ENCODE measurements around the gene NOL3. TPM values are rescaled to one million over a fixed set of nuclear protein-coding genes. Genes with fewer than 3 reads are reported as not detected.

Gene NOL3
- total RNA-seq, 1 donor from 2014 or later: 8.8 TPM

GRCh38 chr16:67213197-67214019, 43.1 kb downstream of the NOL3 start:
- Mint-ChIP-seq H3K9me3 (ENCODE audit: unreplicated experiment) (peaks cover 11% of the 10 kb centered on the region), H3K27me3 (ENCODE audit: unreplicated experiment) (peaks cover 16% of the 10 kb centered on the region), H3K36me3 (ENCODE audit: unreplicated experiment) (peaks cover 10% of the 10 kb centered on the region), H3K27ac (ENCODE audit: unreplicated experiment) (no peak overlapping the region), H3K4me1 (ENCODE audit: low read depth, unreplicated experiment) (no peaks in the 10 kb centered on the region), H3K4me3 (ENCODE audit: unreplicated experiment) (no peak overlapping the region)
- TF ChIP-seq CTCF (IDR thresholded peaks at IDR 0.05; ENCODE audit: partially characterized antibody, unreplicated experiment): no peak
- no peak for DNase-seq

GRCh38 chr16:67215706-67216105, 45.4 kb downstream of the NOL3 start:
- no peak overlapping the region for H3K4me3 Mint-ChIP-seq (ENCODE audit: unreplicated experiment)

GRCh38 chr16:67216612-67217490, 46.5 kb downstream of the NOL3 start:
- DNase-seq: no peak
- no peaks in the 10 kb centered on the region for H3K4me1 Mint-ChIP-seq (ENCODE audit: low read depth, unreplicated experiment)
- no peak overlapping the region for H3K4me3 Mint-ChIP-seq (ENCODE audit: unreplicated experiment)
- no peak for TF ChIP-seq CTCF (IDR thresholded peaks at IDR 0.05; ENCODE audit: partially characterized antibody, unreplicated experiment)
- peaks cover 10% of the 10 kb centered on the region for H3K36me3 Mint-ChIP-seq (ENCODE audit: unreplicated experiment)
- no peak overlapping the region for H3K27ac Mint-ChIP-seq (ENCODE audit: unreplicated experiment)
- peaks cover 13% of the 10 kb centered on the region for H3K9me3 Mint-ChIP-seq (ENCODE audit: unreplicated experiment)
- H3K27me3 Mint-ChIP-seq (ENCODE audit: unreplicated experiment): peaks cover 14% of the 10 kb centered on the region

More at GRCh38 chr16:67215706-67216105, 45.4 kb downstream of the NOL3 start:
- Mint-ChIP-seq H3K27ac (ENCODE audit: unreplicated experiment) (no peak overlapping the region), H3K9me3 (ENCODE audit: unreplicated experiment) (peaks cover 11% of the 10 kb centered on the region), H3K4me1 (ENCODE audit: low read depth, unreplicated experiment) (no peaks in the 10 kb centered on the region), H3K36me3 (ENCODE audit: unreplicated experiment) (peaks cover 10% of the 10 kb centered on the region), H3K27me3 (ENCODE audit: unreplicated experiment) (peaks cover 14% of the 10 kb centered on the region)
- no peak for DNase-seq
- no peak for TF ChIP-seq CTCF (IDR thresholded peaks at IDR 0.05; ENCODE audit: partially characterized antibody, unreplicated experiment)

- Mint-ChIP-seq H3K4me3 (ENCODE audit: unreplicated experiment) (no peak overlapping the region), H3K36me3 (ENCODE audit: unreplicated experiment) (no peaks in the 10 kb centered on the region), H3K27me3 (ENCODE audit: unreplicated experiment) (peaks cover 12% of the 10 kb centered on the region), H3K4me1 (ENCODE audit: low read depth, unreplicated experiment) (peaks cover 14% of the 10 kb centered on the region), H3K9me3 (ENCODE audit: unreplicated experiment) (peaks cover 5% of the 10 kb centered on the region), H3K27ac (ENCODE audit: unreplicated experiment) (no peak overlapping the region)
- TF ChIP-seq CTCF (IDR thresholded peaks at IDR 0.05; ENCODE audit: partially characterized antibody, unreplicated experiment): no peak
- DNase-seq: no peak
Measured at GRCh38 chr16:67223992-67224391, 53.7 kb downstream of the NOL3 start.

Small RNA genes within 50 kb of the gene (microRNA-seq; reads per million reads assigned to microRNA genes)
- gene MIR328 (ENCODE audit: unreplicated experiment): 574 reads per million, percentile 86 among the genes with 10 or more reads in this experiment

Other genes with a start within 250 kb of the NOL3 start
- gene RRAD, start 245.0 kb upstream of the NOL3 start, total RNA-seq (ENCODE audit: unreplicated experiment): 1.1 TPM
- 89.4 TPM for gene CIAO2B, start 236.1 kb upstream of the NOL3 start, total RNA-seq (ENCODE audit: unreplicated experiment)
- 38.6 TPM for gene CES2, start 235.0 kb upstream of the NOL3 start, total RNA-seq (ENCODE audit: unreplicated experiment)
- gene CES3, start 209.3 kb upstream of the NOL3 start, total RNA-seq (ENCODE audit: unreplicated experiment): 4.1 TPM
- 3.6 TPM for gene CES4A, start 181.9 kb upstream of the NOL3 start, total RNA-seq (ENCODE audit: unreplicated experiment)
- gene CBFB, start 141.4 kb upstream of the NOL3 start, total RNA-seq (ENCODE audit: unreplicated experiment): 168 TPM
- gene PHAF1, start 60.6 kb upstream of the NOL3 start, total RNA-seq (ENCODE audit: unreplicated experiment): 27.1 TPM
- gene B3GNT9, start 19.5 kb upstream of the NOL3 start, total RNA-seq (ENCODE audit: unreplicated experiment): 1.0 TPM
- gene TRADD, start 10.6 kb upstream of the NOL3 start, total RNA-seq (ENCODE audit: unreplicated experiment): 1.0 TPM
- gene FBXL8, start 10.6 kb upstream of the NOL3 start, total RNA-seq (ENCODE audit: unreplicated experiment): 3.1 TPM
- gene HSF4, start 5.8 kb upstream of the NOL3 start, total RNA-seq (ENCODE audit: unreplicated experiment): 7.2 TPM
- gene MATCAP1, start 13.4 kb downstream of the NOL3 start, total RNA-seq (ENCODE audit: unreplicated experiment): 197 TPM
- gene EXOC3L1, start 19.6 kb downstream of the NOL3 start, total RNA-seq (ENCODE audit: unreplicated experiment): 3.6 TPM
- 64.3 TPM for gene E2F4, start 21.6 kb downstream of the NOL3 start, total RNA-seq (ENCODE audit: unreplicated experiment)
- gene ELMO3, start 28.6 kb downstream of the NOL3 start, total RNA-seq (ENCODE audit: unreplicated experiment): 2.1 TPM
- gene TMEM208, start 56.6 kb downstream of the NOL3 start, total RNA-seq (ENCODE audit: unreplicated experiment): 42.6 TPM
- 18.8 TPM for gene FHOD1, start 76.9 kb downstream of the NOL3 start, total RNA-seq (ENCODE audit: unreplicated experiment)
- 1.4 TPM for gene SLC9A5, start 78.4 kb downstream of the NOL3 start, total RNA-seq (ENCODE audit: unreplicated experiment)
- gene PLEKHG4, start 109.0 kb downstream of the NOL3 start, total RNA-seq (ENCODE audit: unreplicated experiment): 3.4 TPM
- gene KCTD19, start 156.2 kb downstream of the NOL3 start, total RNA-seq (ENCODE audit: unreplicated experiment): 1.0 TPM
- gene LRRC36, start 156.3 kb downstream of the NOL3 start, total RNA-seq (ENCODE audit: unreplicated experiment): not detected
- gene TPPP3, start 223.0 kb downstream of the NOL3 start, total RNA-seq (ENCODE audit: unreplicated experiment): 21.7 TPM
- gene ZDHHC1, start 245.9 kb downstream of the NOL3 start, total RNA-seq (ENCODE audit: unreplicated experiment): 4.6 TPM